Activated naive CD4-positive, alpha-beta T cell treated with anti-CD3 and anti-CD28 coated beads, Interleukin-2, amount 50 U/mL, for 16 hours (primary cell): Measurements from ENCODE around the gene TMEM200B.
"Not testable (repeated sequence)": the region's sequence is repeated elsewhere in the genome, so short reads cannot be mapped to it uniquely, and the experiment has no call there.

Experiments used
- DNase-seq: peaks from one replicate; pipeline ENCODE4 v3.0.0-alpha.2; 2020

TMEM200B gene

DNA sequence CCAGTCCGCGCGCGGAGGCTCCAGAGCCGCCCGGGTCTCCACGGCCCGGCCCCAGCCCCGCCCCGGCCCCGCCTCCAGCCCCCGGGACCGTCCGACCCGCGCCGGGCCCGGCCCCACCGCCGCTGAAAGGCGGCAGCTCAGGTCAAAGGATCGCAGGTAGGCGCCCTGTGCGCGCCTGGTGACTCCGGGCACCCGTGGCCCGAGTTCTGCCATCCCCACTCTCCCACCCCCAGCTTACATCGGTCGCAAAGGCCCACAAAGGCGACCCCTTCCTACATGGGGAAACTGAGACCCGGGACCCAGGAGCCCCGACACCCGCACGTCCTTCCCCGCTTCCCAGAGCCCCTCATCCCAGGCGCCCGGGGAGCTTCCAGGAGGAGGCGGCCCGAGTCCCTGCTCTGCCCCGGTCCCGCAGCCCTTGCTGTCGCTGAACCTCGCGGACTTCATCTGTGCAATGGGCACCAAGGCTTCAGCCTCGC, at the start of gene TMEM200B:
Gene TMEM200B (minus strand): TSS at position 17 of the 479 bp plus-strand sequence. CDS start 2,075 bp downstream, outside the sequence.
- DNase-seq, result peak; percentile 20

DNA sequence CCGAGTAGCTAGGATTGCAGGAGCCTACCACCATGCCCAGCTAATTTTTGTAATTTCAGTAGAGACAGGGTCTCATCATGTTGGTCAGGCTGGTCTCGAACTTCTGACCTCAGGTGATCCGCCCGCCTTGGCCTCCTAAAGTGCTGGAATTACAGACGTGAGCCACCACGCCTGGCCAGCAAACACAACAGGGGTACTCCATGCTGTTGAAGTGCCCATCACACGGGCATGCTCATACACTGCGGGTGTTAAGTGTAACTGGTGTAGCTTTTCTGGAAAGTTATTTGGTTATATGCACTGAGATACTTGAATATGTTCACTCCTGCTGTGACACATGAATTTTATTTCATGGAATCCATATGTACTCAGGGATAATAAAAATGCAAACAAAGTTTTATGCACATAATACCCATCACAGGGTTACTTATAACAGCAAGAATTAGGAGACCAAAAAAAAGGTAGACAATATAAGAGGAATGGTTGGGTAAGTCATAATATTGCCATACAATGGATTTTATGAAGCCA, 48.8 kb upstream of the TMEM200B start:
- DNase-seq, result no peak

DNA sequence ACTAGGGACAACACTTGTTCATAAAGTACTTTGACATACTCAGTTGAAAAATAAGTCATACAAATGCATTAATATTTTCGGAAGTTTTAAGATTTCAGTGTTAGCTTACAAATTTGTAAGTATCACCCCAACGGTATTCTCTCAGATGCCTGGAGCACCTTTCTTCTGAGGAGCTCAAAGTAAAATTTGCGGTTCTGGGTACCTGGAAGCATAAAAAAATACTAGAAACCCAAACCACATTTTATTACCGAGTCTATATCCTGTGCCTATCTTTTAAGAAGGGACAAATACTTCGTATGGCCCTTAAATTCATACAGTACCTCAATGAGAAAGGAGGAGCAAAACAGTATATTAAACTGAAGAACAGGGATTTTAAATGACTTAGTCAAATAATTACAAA, 47.8 kb upstream of the TMEM200B start:
- no peak for DNase-seq

DNA sequence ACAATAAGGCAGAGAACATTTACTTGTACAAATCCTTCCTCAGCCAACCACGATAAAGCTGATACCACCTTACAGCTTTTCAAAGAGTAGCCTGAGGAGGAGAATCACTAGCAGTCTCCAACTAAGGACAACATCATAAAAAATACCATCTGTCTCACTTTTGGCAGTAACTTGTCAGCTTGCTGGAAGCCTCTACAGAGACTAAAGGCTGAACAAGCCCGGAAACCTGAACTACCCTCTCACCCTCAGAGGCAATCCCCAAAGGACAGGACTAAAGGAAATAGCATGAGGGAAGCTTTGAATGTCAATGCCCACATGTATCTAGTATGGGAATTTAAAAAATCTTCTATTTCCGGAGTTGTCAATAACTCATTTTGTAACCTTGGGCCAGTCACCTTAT, 47.4 kb upstream of the TMEM200B start:
- DNase-seq, result no peak

DNA sequence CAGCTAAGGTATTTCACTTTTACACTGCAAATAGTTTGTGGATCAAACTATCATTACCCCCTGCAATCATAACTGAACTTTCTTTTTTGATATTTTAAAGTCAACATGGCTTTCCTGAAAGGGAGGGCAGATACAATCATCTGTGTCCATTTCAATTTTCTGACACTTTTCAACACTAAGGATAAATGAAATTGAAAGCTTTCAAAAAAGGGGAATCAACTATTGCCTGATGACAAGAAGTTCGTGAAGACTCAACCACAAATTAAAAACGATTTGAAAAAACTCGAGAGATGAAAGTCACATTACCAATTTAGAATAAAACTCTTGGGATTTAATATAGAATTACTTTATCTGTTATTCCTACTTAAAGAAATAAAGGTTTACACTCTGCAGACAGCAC, 46.3 kb upstream of the TMEM200B start:
- DNase-seq, result no peak

DNA sequence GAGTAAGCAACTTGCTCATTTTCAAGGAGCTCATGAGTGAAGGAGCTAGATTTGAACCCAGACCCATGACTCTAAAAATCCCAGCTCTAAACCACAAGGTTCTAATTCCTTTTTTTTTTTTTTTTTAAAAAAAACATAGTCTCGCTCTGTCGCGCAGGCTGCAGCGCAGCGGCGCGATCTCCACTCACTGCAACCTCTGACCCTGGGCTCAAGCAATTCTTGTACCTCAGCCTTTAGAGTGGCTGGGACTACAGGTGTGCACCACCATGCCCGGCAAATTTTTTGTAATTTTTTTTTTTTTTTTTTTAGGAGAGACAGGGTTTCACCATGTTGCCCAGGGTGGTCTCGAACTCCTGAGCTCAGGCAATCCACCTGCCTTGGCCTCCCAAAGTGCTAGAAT, 44.2 kb upstream of the TMEM200B start:
- DNase-seq, result no peak

DNA sequence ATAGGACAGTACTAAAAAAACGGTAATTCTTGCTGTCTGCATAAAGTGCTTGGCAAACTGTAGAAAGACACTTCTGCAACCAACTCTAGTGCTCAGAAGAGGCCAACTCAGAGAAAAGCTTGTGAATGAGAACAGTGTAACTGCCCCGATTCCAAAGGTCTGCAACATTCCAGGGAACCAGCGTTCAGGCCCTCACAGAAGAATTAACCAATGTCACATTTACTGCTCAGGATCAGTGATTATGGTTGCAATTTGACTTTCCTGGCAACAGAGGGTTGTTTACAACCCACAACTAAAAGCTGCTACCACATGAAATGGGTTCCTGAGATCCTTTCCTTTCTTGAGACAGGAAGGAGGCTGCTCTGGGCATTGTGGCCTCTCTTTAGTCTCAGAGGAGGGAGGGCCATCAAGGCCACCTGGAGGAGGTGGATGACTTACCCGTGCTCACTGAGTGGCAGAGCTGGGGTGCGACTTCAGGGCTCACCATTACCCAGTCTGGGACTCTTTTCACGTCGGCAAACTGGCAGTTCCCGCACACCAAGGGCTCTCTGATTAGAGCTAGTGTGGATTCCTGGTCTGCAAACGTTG, 42.7 kb upstream of the TMEM200B start:
- DNase-seq, result no peak

DNA sequence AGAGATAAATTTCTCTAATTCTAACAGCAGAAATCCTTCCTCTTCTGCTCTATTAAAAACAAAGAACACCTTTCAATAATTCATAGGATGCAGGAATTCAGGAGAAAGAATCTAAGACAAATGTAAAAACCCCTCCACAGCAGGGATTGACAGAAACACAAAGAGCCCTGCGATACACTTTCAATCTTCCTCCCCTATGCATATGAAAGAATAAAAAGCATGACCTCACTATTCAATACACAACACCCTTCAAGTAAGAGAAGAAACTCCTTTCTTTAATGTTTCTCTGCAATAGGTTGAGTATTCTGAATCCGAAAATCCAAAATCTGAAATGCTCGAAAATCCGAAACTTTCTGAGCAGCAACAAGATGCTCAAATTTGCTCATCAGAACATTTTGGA, 40.9 kb upstream of the TMEM200B start:
- DNase-seq, result no peak

DNA sequence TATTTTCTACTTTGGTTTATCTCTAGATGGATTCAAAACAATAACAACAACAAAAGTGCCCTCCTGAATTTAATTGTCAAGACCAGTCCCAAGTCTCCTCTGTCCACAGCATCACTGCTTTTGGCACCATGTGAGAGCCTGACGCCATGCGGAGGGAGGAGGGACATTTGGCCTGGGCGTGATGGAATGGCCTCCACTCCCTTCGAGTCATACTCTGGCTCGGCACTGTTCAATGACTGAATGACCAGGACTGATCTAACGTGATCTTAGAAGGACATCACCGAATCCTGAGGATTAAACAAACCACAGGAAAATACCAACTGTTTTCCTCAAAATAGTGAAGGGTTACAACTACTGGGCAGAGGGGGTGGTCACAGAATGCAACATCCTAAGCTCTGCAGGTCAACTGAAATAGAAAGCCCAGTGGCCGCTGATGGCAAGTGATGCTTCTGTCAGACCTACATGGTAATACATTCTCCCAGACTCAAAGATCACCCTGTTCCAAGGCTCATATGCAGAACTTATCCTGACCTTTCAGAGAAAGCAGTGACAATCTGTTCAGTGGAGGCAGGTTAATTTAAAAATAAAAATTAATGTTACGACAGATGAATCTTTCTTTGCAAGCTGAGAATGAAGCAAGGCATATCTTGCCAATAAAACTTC, 38.9 kb upstream of the TMEM200B start:
- DNase-seq, result no peak

DNA sequence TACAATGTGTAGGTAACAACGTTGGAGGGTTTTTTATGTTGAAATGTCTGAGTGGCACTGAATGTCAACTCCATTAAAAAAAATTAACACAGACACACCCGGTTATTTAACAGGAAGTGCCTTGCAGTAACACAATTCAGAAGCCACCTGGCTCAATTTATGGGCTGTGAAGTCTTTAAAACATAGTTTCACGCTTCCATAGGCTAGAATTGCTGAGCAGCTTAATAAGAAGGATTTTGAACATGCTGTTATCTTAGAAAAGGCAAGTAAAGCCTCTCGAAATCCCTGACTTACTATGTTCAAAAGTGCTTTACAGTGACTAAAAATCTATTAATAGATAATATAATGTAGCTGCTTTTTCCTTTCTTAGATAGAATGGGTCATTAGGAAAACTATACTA, 38.3 kb upstream of the TMEM200B start:
- DNase-seq, result no peak

DNA sequence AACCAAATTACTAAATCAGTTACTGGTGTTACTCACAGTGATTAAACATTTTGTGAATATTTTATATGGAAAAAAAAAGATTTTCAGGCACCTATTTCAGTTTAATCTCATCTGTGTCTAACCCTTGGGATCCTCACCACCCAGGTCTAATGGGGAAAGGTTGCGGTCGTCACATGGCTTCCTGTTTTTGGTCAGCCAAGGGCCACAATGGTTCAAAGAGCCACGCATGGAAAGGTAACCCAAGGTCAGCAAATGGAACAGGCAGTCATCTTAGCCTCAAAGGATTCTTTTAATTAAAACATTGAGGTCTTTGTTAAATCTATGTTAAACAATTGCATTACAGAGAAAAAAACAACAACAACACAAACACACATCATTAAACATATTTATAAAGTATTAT, 36.1 kb upstream of the TMEM200B start:
- DNase-seq, result no peak

DNA sequence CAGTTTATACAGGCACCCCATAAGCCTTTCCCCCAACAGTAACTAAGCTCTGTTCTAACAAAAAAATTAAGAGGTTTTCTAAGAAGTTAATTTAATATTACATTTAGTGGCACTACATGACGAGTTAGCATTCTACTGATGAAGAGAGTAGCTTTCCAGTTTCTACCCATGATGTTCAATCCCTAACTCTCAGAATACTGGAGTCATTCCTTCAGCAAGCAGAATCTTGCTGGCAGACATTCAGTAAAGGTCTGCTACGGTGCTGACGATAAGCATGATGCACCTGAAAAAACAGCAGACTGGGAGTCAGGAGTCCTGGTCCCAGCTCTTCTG, 33.5 kb upstream of the TMEM200B start:
- DNase-seq, result no peak

DNA sequence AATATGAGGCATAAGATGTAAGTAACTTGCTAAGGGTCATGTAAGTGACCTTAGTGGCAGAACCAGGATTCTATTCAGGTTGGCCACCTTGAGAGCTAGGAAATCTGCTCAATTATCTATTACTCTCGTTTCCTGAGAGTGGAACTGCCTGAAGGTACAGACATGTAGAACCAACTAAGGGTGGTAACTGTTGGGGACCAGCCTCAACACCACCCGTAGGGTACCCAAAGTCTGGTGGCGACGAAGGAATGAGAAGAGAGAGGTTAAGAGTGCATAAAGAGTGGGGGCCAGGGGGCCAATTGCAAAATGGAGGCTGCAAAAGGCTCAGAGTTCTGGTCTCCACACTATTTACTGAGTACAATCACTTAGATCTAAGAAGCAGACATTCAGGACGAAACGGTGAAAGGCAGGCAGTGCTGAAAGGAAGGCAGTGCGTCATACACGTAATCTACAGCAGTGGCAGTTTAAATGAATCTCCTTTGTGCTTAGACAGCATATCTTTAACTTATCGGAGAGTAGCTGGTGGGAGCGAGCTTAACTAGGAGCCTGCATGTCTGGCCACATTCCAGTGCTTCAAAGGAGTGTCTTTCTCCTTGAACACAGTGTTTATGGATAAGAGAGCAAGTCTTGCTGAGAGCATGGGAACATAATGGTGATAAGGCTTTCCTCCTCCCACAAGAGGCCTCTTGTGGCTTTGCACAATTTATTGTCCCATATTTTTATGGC, 33.0 kb upstream of the TMEM200B start:
- no peak for DNase-seq

DNA sequence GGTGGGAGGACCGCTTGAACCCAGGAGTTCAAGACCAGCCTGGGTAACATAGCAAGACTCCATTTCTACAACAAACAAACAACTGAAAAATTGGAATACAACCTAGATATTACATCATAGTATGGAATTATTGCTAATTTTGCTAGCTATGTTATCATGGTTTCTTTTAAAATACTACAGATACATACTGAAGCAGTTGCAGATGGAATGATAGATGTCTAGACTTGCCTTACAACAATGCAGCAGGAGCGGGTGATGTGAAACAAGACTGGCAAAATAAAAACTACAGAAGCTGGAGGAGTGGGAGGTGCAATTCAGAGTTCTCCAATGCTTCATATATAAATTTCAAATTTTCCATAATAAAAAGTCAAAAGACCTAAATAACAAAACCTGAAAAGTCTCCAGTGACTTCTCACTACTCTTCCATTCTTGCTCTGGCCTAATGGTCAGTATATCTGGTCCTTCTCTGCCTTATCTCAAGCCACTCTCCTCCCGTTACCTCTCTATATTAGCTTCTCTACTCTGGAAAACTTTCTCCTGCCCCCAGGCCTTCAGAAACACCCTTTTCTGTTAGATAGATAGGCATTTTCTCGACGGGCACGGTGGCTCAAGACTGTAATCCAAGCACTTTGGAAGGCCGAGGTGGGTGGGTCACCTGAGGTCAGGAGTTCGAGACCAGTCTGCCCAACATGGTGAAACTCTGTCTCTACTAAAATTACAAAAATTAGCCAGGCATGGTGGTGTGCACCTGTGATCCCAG, 28.5 kb upstream of the TMEM200B start:
- no peak for DNase-seq

DNA sequence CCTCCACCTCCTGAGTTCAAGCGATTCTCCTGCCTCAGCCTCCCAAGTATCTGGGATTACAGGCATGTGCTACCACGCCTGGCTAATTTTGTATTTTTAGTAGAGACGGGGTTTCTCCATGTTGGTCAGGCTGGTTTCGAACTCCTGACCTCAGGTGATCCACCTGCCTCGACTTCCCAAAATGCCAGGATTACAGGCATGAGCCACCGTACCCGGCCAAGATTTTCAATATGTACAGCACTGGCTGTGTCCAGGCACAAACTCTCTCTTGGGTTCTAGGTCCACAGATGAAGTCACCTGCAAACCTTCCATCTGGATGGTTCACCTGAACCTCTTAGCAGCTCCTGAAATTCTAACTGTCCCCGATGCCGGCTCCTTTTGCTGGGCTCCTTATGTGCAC, 26.6 kb upstream of the TMEM200B start:
- DNase-seq, result not testable (repeated sequence)

DNA sequence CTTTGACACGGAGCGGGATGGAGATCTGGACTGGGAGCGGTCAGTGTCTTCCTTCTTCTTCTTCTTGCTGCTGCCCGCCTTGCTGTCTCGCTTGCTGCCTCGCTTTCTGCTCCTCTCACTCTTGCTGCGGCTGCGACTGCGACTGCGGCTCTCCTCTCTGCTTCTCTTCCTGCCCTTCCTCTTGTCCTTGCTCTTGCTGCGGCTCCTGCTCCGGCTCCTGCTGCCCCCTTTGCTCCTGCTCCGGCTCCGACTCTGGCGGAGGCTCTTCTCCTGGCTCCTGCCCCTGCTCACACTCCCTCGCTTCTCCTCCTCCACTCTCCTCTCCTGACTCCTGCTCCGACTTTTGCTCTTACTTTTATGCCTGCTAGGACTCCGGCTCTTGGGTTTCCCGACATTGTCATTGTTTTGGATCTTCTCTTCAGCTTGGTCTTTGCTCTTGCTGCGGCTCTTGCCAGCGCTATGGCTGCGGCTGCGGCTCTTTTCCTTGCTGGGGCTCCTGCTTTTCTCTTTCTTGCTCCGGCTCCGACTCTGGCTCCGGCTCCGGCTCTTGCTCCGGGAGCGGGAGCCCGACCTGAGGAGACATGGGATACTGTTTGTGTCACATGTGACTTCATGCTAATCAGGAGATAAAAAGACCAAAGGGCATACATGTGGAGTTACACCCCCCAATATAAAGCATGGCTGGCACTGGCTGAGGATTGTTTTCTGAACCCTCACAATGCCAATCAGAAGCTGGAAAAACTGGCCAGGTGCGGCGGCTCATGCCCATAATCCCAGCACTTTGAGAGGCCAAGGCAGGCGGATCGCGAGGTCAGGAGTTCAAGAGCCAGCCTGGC, 25.2 kb upstream of the TMEM200B start:
- DNase-seq, result no peak

DNA sequence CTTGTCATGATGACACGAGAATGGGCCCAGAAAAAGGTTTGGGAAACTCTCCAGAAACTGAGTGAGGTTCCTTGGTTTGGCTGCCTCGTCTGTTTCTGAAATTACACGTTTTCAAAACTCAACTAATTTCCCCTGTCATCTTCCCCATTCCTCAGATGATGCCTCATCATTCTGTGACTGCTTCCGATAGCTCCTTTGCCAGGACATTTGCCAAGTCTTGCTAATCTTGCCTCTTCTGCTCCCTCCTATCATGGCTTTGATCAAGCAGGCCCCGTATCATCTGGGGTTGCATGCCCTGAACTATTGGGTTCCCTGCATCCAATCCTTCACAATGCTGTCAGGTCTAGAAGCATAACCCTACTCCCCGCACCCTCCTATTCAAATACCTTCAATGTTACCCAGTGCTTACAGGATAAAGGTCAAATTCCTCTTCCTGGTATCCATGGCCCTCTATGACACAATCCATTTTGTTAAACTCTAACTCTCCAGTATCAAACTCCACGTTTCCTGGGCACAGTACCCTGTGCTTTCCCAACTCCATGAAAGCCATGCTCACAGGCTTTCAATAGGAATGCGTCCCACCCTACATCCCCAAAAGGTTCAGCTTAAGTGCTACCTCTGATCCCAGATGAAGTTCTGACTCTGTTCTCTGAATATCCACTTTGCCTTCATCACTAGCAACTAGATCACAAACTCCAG, 22.2 kb upstream of the TMEM200B start:
- no peak for DNase-seq

DNA sequence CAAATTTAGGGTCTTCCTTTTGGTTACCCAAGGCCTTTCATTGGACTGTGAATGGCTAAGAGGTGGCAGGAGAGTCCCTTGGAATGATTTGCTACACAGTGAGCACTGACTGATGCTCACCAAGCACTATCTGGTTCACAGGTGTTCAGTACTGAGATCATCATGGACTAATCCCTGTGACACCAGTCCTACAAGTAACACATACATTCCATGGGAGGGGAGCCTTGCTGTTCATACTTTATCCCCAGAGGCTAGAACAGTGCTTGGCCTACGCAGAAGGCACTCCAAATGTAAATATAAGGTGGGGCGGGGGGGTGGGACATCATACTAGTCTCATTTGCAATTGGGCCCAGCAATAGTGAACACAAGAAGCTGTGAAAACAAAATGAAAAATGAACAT, 20.5 kb upstream of the TMEM200B start:
- no peak for DNase-seq

DNA sequence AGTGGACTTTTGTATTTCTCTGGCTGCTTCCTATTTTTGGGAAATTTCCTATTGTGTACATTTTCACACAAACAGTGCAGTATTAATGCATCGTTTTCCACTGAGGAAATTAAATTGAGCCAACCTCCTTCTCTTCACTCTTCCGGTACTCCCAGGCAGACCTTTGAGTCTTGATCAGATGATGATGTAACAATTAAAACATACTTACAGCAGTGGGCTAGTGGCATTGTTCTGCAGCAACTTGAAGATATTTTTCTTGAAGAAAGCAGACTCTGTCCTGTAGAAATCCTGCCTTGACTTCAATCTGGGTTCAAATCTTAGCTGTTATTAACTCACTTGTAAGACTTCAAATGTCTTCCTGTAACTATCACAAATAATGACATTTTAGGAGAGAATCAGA, 19.0 kb upstream of the TMEM200B start:
- no peak for DNase-seq

DNA sequence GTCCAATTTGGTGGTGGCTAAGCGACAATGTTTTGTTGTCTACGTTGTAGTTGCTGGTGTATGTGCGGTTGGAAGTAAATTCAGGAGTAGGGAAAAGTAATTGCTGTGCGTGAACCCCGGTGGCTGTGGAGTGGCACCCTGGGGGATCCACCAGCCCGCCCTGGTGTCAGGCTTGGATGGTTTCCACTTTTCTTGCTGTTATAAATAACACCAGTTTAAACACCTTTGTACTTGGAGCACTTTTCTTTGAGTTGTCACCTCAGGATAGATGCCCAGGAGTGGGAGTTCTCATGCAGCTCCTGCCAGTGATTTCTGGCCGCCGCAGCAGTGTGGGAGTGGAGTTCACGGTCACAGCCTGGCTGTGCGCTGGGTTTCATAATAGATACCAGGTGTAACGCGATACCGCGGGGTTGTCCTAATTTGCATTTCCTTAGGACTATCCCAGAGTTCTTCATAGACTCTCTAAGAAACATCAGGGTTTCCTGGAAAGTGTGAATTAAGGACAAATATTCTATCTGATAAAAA, 12.8 kb upstream of the TMEM200B start:
- DNase-seq, result no peak

DNA sequence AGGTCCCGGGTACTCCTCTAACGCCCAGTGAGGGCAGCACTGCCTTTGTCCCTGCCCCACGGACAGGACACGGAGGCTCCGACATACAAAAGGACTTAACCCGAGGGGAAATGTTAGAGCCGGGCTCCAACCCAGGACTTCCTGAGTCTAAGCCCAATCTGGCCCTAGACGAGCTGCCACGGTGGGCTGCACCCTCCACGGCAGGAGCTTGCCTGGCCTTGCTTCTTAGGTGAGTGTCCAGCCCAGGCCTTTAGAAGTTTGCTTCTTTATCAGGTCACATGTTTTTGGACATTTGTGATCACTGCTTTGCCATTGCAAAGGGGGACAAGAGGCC, 11.0 kb upstream of the TMEM200B start:
- no peak for DNase-seq
